Astrocyte of the spinal cord (primary cell): ENCODE measurements around the gene SNAPC4.

Experiments
- DNase-seq: peaks from one replicate; pipeline ENCODE4 v3.0.0; 2011; ENCODE audit warnings: low read depth, low spot score
- H3K4me3 ChIP-seq: 2 replicates; pipeline ENCODE4 v1.5.1; 2011; ENCODE audit warnings: low read depth, mild to moderate bottlenecking, low read length, moderate library complexity
- in situ Hi-C: cut with HindIII; loops from 2 replicates; pipeline ENCODE4 v1.10.0; 2017; ENCODE audit warnings: low sequenced_read_pairs
- TF ChIP-seq, protein P1 (sequence below): IDR thresholded peaks from 2 replicates; pipeline ENCODE4 v1.5.1; 2012; ENCODE audit warnings: low read depth, mild to moderate bottlenecking, low read length, inconsistent platforms

The SNAPC4 gene

DNA sequence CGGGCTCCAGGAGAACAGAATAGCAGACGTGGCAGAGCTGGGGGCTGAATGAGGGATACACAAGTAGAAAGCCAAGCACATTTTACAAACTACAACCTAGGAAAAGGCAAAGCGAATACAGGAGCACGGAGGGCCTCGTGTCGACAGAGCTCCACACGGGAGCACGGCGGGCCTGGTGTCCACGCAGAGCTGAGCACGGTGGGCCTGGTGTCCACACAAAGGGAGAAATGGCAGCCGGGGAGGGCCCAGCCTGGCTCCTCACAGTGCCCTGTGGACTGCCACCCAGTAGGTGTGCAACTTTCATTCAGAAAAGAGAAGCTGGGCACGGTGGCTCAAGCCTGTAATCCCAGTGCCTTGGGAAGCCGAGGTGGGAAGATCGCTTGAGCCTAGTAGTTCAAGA lies 43.1 kb upstream of the SNAPC4 start:
- TF ChIP-seq, protein P1, sequence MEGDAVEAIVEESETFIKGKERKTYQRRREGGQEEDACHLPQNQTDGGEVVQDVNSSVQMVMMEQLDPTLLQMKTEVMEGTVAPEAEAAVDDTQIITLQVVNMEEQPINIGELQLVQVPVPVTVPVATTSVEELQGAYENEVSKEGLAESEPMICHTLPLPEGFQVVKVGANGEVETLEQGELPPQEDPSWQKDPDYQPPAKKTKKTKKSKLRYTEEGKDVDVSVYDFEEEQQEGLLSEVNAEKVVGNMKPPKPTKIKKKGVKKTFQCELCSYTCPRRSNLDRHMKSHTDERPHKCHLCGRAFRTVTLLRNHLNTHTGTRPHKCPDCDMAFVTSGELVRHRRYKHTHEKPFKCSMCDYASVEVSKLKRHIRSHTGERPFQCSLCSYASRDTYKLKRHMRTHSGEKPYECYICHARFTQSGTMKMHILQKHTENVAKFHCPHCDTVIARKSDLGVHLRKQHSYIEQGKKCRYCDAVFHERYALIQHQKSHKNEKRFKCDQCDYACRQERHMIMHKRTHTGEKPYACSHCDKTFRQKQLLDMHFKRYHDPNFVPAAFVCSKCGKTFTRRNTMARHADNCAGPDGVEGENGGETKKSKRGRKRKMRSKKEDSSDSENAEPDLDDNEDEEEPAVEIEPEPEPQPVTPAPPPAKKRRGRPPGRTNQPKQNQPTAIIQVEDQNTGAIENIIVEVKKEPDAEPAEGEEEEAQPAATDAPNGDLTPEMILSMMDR: no peak
- in situ Hi-C loops: no loop called here
- DNase-seq: no peak
- H3K4me3 ChIP-seq: no peak overlapping the region

DNA sequence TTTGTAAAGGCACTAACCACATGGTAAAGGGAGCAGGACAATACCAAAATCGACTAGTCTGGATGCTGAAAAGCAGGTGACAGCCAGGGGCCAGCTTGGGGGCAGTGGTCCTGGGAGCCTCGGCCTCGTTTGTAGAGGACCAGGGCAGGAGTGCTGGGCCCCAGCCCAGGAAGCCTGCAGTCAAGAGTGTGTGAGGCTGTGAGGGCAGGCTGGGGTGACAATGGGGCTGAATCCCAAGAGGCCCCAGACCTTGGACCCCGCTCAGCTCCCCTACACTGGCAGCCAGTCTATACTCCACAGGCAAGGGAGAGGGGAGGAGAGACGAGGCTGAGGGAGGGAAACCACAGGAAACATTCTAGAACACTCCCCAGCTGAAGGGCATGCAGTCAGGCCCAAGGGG lies 42.3 kb upstream of the SNAPC4 start:
- H3K4me3 ChIP-seq: no peak overlapping the region
- TF ChIP-seq, protein P1: no peak
- in situ Hi-C loops: no loop called here
- no peak for DNase-seq

DNA sequence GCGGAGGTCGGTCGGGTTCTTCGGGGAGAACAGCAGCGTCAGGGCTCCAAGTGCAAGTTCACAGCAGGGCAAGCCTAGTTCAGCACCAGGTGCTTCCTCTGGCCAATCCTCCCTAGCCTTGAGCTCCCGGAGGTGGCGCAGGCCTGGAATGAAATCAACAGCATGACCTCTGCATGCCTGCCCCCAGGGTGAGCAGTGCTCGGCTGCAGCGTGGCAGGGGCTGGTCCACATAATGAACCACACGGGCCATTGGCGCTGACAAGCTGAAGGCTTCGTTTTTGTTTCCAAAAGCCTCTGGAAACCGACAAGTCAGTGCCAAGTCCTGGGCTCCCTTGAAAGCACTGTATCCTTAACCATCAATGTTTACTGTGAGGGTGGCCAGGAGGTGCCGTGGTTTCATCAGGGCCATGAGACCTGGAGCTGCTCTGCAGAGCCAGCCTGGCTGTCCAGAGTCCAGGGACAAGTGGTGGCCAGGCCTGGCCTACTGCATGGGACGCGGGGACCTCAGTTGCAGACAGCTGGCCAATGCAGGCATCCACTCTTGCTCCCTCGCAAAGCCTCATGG lies 41.8 kb upstream of the SNAPC4 start:
- no peak overlapping the region for H3K4me3 ChIP-seq
- in situ Hi-C loops: no loop called here
- TF ChIP-seq, protein P1: no peak
- DNase-seq: no peak

DNA sequence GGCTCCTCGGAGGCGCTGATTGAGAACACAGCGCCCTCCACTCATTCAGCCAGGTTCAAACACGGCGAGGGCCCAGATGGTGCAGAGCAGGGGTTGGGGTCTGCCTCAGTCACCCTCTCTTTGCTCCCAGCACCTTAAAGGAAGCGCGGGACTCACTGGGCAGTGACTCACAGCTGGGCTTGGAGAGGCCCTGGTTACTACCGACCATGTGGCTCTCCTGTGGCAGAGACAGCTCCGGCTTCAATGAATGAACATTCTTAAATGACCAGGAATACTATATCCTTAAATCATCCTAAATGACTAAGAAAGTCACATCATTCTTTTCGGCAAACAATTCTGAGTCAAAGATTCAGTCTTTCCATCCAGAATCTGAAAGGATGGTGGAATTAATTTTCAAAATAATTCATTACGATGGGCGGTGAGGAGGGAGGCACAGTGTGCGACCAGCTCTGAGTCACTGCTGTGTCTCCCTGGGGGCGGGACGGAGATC lies 41.3 kb upstream of the SNAPC4 start:
- H3K4me3 ChIP-seq: no peak overlapping the region
- TF ChIP-seq, protein P1: no peak

DNA sequence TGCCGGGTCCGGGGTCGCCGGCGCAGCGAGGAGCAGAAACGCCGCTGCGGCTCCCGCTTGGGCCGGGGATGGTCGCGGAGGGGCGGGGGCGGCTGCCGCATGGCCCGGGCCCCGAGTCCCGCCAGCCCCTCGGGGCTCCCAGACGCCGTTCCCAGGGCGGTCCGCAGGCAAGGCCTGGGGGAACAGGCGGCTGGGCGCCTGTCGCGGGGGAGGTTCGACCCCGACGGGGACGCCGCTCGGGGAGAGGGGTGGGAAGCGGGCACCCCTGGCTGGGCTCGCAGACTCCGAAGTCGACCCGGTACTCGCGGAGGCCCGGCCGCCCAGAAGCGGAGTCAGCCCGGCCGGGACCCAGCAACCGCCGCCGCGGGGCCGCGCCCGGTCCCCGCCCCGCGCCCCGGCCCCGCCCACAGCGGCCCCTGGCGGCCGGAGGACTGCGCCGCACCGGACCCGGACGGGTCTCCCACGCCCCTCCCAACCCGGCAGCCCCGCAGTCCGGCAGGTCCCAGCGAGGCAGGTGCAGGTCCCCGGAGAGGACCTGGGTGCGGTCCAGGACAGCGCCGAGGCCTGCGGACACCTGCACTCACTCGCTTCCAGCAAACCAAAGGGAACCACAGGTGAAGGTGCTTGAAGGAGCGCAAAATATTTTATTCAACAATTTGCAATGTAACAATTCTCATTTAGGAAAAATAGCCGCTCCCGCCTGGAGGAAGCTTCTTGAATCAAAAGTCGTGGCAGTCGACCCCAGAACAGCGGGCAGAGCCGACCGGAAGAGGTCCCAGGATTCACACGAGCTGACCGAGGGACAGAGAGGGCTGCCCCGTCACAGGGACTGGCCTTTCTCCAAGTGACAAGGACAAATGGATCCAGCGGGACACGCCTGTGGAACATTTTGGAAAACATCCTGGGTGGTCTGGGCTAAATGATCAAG lies 39.8 kb upstream of the SNAPC4 start, which contains the start of gene INPP5E:
Gene INPP5E, minus strand, starts transcription at position 365 of the 928 bp plus-strand sequence. CDS start 426 bp downstream, outside the sequence.
- peak within 1 kb of the TSS; percentile 69 for H3K4me3 ChIP-seq
- in situ Hi-C loops: no loop called here
- TF ChIP-seq, protein P1: peak; percentile 59
- DNase-seq: peak; percentile 72

More for the DNA sequence above, 41.3 kb upstream of the SNAPC4 start:
- DNase-seq: peak; percentile 65
- in situ Hi-C loops: no loop called here

DNA sequence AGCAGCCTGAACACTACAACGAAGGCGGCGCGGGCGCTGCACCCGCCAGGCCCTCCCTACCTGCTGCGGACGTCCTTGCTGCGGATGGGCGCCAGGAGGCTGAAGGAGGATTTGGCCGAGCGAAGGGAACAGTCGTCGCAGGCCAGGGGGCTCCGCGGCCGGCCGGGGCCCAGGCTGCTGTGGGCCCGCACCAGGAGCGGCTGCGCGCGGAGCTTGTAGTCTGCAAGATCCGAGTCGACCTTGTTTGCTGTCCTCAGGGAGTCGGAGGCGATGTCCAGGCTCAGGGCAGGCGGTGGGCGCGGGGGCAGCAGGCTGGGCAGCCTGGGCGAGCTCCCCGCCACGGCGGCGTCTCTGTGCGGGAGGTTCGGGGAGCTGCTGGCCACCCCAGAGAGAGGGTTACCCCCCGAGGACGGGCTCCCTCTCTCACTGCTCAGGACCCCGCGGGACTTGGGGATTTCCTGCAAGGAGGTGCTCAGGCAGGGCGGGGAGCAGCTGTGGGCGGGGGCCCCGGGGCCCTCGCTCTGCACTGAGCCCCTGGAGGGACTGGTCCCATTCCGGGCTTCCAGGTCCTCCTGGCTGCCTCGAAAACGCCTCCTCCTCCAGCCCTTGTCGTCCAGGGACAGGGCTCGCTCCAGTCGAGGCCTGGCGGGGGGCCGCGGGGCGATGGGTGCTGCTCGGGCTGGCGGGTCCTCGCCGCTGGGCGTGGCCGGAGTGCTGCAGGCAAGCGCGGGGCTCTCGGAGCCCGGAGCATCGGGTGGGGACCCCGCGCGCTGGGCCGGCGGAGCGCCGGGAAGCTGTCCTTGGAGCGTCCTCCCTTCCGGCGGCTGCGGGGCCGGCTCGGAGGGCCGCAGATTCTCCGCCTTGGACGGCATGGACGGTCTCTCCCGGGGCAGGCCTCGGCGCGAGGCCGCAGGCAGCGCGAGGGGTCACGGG lies 38.8 kb upstream of the SNAPC4 start:
- TF ChIP-seq, protein P1: no peak
- peak overlapping the region; percentile 69 for H3K4me3 ChIP-seq
- DNase-seq: peak; percentile 21
- in situ Hi-C loops: no loop called here
